MM.1S (cell line): Measurements from ENCODE around the gene NCF2.

Source experiments
- CTCF ChIP-seq: fragments of 300-600 bp; sonication (generic); IDR thresholded peaks from 2 replicates; pipeline ENCODE4 v1.5.1; 2016; ENCODE audit warnings: antibody characterized with exemption, low read length, mixed read lengths
- EZH2 ChIP-seq: fragments of 300-600 bp; sonication (generic); optimal IDR thresholded peaks from 2 replicates; pipeline ENCODE3; 2017; ENCODE audit warnings: low read depth, mild to moderate bottlenecking, antibody characterized with exemption, low read length, mixed read lengths

- TF ChIP-seq CTCF, result no peak
- TF ChIP-seq EZH2, result no peak
Observed at GRCh38 chr1:183569801-183570200, 20.5 kb downstream of the NCF2 start.
